Loucy (cell line): Measurements from ENCODE around the gene CEP57.

Source experiments
- CTCF ChIP-seq: fragments of 200-600 bp; sonication (generic); conservative IDR thresholded peaks from 2 replicates; pipeline ENCODE4 v1.5.1; 2014; ENCODE audit warnings: mild to moderate bottlenecking, antibody characterized with exemption, low read length
- EZH2phosphoT487 ChIP-seq: fragments of 200-600 bp; IDR thresholded peaks from 2 replicates; pipeline ENCODE4 v1.6.1; 2018; ENCODE audit warnings: antibody characterized with exemption, mild to moderate bottlenecking, moderate library complexity, borderline replicate concordance

- TF ChIP-seq CTCF = no peak
- TF ChIP-seq EZH2phosphoT487 = no peak
Observed at GRCh38 chr11:95778699-95779098, 11.6 kb upstream of the CEP57 start.
